Duodenal mucosa (tissue), 2 donors: ENCODE results near the gene CWC15.
"Not testable (repeated sequence)": the region's sequence is repeated elsewhere in the genome, so short reads cannot be mapped to it uniquely, and the experiment has no call there.

ENCODE experiments used
- H3K27ac ChIP-seq: one replicate; pipeline ENCODE4 v1.7.0; 2013; ENCODE audit warnings: low read depth, low read length
- H3K27me3 ChIP-seq, 2 donors: one replicate each; pipeline ENCODE4 v1.7.0; 2013; ENCODE audit warnings: low read length in 2 of 2, control low read depth in 1 of 2; ENCODE audit not compliant: insufficient read depth in 2 of 2, control insufficient read depth in 1 of 2
- H3K36me3 ChIP-seq, 2 donors: one replicate each; pipeline ENCODE4 v1.7.0; 2013; ENCODE audit warnings: low read length in 2 of 2, control low read depth in 1 of 2; ENCODE audit not compliant: insufficient read depth in 2 of 2, control insufficient read depth in 1 of 2
- H3K4me1 ChIP-seq, 2 donors: one replicate each; pipeline ENCODE4 v1.7.0; 2013; ENCODE audit warnings: low read length in 2 of 2, control low read depth in 1 of 2; ENCODE audit not compliant: insufficient read depth in 2 of 2, control insufficient read depth in 1 of 2
- H3K4me3 ChIP-seq, 2 donors: one replicate each; pipeline ENCODE4 v1.7.0; 2013; ENCODE audit warnings: low read length in 2 of 2, low read depth in 1 of 2
- H3K9ac ChIP-seq, 2 donors: one replicate each; pipeline ENCODE4 v1.7.0; 2013; ENCODE audit warnings: low read length in 2 of 2, low read depth in 1 of 2
- H3K9me3 ChIP-seq, 2 donors: one replicate each; pipeline ENCODE4 v1.7.0; 2013; ENCODE audit warnings: low read length in 2 of 2, control low read depth in 1 of 2; ENCODE audit not compliant: control insufficient read depth in 1 of 2

CWC15 gene

GRCh38 chr11:94973099-94973968 is at the start of gene CWC15, which contains the start of gene KDM4D:
CWC15 (minus strand) TSS chr11:94973556; CDS start chr11:94972185, 1,371 bp downstream.
KDM4D (plus strand) TSS chr11:94973709; CDS start chr11:94997373, 23,664 bp downstream.
- H3K27ac ChIP-seq, result peak within 1 kb of the TSS; percentile 50
- H3K9ac ChIP-seq, result peak within 1 kb of the TSS; percentile 95 to 97
- H3K27me3 ChIP-seq, result no peaks in the 10 kb centered on the region
- H3K9me3 ChIP-seq, result no peaks in the 10 kb centered on the region
- H3K4me1 ChIP-seq, result peaks cover 7 to 10% of the 10 kb centered on the region in 2 donors
- peak within 1 kb of the TSS; percentile 94 to 97 for H3K4me3 ChIP-seq
- H3K36me3 ChIP-seq, result peaks cover 20 to 32% of the 10 kb centered on the region in 2 donors

- H3K27me3 ChIP-seq, H3K4me1 ChIP-seq, H3K9ac ChIP-seq, H3K4me3 ChIP-seq, H3K36me3 ChIP-seq, H3K27ac ChIP-seq, H3K9me3 ChIP-seq: not testable (repeated sequence)
These were observed 48.1 kb upstream of the CWC15 start for GRCh38 chr11:95021468-95021867.

GRCh38 chr11:95016139-95016538 is 42.8 kb upstream of the CWC15 start:
- Histone ChIP-seq H3K9me3 (no peaks in the 10 kb centered on the region), H3K36me3 (no peaks in the 10 kb centered on the region), H3K27ac (no peak overlapping the region), H3K4me3 (no peak overlapping the region), H3K9ac (no peak overlapping the region), H3K4me1 (no peaks in the 10 kb centered on the region), H3K27me3 (no peaks in the 10 kb centered on the region)

- Histone ChIP-seq H3K36me3 (no peaks in the 10 kb centered on the region), H3K27ac (no peak overlapping the region), H3K9me3 (no peaks in the 10 kb centered on the region), H3K4me3 (no peak overlapping the region), H3K9ac (no peak overlapping the region), H3K27me3 (no peaks in the 10 kb centered on the region), H3K4me1 (no peaks in the 10 kb centered on the region)
These were observed 40.9 kb upstream of the CWC15 start for GRCh38 chr11:95014184-95014821.

GRCh38 chr11:95011376-95011775 is 38.0 kb upstream of the CWC15 start:
- no peaks in the 10 kb centered on the region for H3K9me3 ChIP-seq
- H3K4me1 ChIP-seq, result no peaks in the 10 kb centered on the region

GRCh38 chr11:95005642-95006041 is 32.3 kb upstream of the CWC15 start:
- no peaks in the 10 kb centered on the region for H3K36me3 ChIP-seq
- H3K4me3 ChIP-seq, result no peak overlapping the region
- no peak overlapping the region for H3K27ac ChIP-seq
- H3K9ac ChIP-seq, result no peak overlapping the region
- H3K9me3 ChIP-seq, result no peaks in the 10 kb centered on the region
- H3K27me3 ChIP-seq, result no peaks in the 10 kb centered on the region
- no peaks in the 10 kb centered on the region for H3K4me1 ChIP-seq

More at GRCh38 chr11:95011376-95011775, 38.0 kb upstream of the CWC15 start:
- H3K4me3 ChIP-seq, result no peak overlapping the region
- H3K27ac ChIP-seq, result no peak overlapping the region
- no peak overlapping the region for H3K9ac ChIP-seq
- H3K27me3 ChIP-seq, result no peaks in the 10 kb centered on the region
- no peaks in the 10 kb centered on the region for H3K36me3 ChIP-seq

GRCh38 chr11:95003716-95004115 is 30.4 kb upstream of the CWC15 start:
- no peak overlapping the region for H3K4me3 ChIP-seq
- H3K27ac ChIP-seq, result no peak overlapping the region
- no peaks in the 10 kb centered on the region for H3K27me3 ChIP-seq
- H3K36me3 ChIP-seq, result no peaks in the 10 kb centered on the region
- no peaks in the 10 kb centered on the region for H3K9me3 ChIP-seq
- no peak overlapping the region for H3K9ac ChIP-seq
- no peaks in the 10 kb centered on the region for H3K4me1 ChIP-seq

GRCh38 chr11:94998285-94998684 is 24.9 kb upstream of the CWC15 start:
- Histone ChIP-seq H3K27ac (no peak overlapping the region), H3K27me3 (no peaks in the 10 kb centered on the region)

GRCh38 chr11:94997437-94997836 is 24.1 kb upstream of the CWC15 start:
- H3K4me1 ChIP-seq, result no peaks in the 10 kb centered on the region
- no peak overlapping the region for H3K4me3 ChIP-seq
- no peaks in the 10 kb centered on the region for H3K9me3 ChIP-seq
- no peaks in the 10 kb centered on the region for H3K36me3 ChIP-seq
- no peaks in the 10 kb centered on the region for H3K27me3 ChIP-seq
- H3K27ac ChIP-seq, result no peak overlapping the region
- H3K9ac ChIP-seq, result no peak overlapping the region

More at GRCh38 chr11:94998285-94998684, 24.9 kb upstream of the CWC15 start:
- Histone ChIP-seq H3K36me3 (no peaks in the 10 kb centered on the region), H3K9ac (no peak overlapping the region), H3K9me3 (no peaks in the 10 kb centered on the region), H3K4me1 (no peaks in the 10 kb centered on the region), H3K4me3 (no peak overlapping the region)

- Histone ChIP-seq H3K27me3 (peaks cover 0 to 2% of the 10 kb centered on the region in 2 donors), H3K9me3 (no peaks in the 10 kb centered on the region), H3K27ac (no peak overlapping the region), H3K4me3 (no peak overlapping the region), H3K36me3 (no peaks in the 10 kb centered on the region), H3K9ac (no peak overlapping the region), H3K4me1 (no peaks in the 10 kb centered on the region)
These were observed 20.1 kb upstream of the CWC15 start for GRCh38 chr11:94993400-94993943.
